HG02970 (cell line): ENCODE results near the gene PGGHG.
"Not testable (repeated sequence)": the region's sequence is repeated elsewhere in the genome, so short reads cannot be mapped to it uniquely, and the experiment has no call there.

Experiments used
- ATAC-seq: cut with Tn5 transposase; IDR thresholded peaks from one replicate; pipeline ENCODE4 v1.9.1; 2021; ENCODE audit warnings: mild to moderate bottlenecking, moderate library complexity, moderate number of reproducible peaks; ENCODE audit not compliant: unreplicated experiment, low FRiP score

Gene PGGHG

GRCh38 chr11:284105-285020 lies 4.6 kb upstream of the PGGHG start:
- no peak for ATAC-seq

- ATAC-seq = no peak
Observed at GRCh38 chr11:285021-285893, 3.7 kb upstream of the PGGHG start.

- no peak for ATAC-seq
Observed at GRCh38 chr11:285894-286220, 3.1 kb upstream of the PGGHG start.

DNA sequence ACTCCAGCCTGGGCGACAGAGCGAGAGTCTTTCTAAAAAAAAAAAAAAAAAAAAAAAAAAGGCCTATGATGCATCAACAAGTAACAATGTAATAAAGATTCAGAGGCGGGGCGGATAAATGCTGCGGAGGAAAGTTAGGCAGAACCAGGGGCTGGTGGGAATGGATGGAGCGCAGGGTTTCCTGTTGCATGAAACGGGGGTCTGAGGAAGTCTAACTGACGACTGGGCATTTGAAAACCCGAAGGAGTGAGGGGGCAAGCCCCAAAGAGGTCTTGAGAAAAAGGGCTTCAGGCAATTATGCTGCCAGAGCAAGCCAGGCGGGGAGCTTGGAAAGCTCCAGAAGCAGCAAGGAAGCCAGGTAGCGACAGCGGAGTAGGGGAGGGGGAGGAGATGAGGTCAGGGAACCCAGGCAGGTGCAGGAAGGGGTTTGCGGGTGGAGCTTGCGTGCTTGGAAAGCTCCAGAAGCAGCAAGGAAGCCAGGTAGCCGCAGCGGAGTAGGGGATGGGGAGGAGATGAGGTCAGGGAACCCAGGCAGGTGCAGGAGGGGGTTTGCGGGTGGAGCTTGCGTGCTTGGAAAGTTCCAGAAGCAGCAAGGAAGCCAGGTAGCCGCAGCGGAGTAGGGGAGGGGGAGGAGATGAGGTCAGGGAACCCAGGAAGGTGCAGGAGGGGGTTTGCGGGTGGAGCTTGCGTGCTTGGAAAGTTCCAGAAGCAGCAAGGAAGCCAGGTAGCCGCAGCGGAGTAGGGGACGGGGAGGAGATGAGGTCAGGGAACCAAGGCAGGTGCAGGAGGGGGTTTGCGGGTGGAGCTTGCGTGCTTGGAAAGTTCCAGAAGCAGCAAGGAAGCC lies 1.7 kb upstream of the PGGHG start:
- not testable (repeated sequence) for ATAC-seq

GRCh38 chr11:287821-288477 lies 977 bp upstream of the PGGHG start:
- ATAC-seq = no peak

DNA sequence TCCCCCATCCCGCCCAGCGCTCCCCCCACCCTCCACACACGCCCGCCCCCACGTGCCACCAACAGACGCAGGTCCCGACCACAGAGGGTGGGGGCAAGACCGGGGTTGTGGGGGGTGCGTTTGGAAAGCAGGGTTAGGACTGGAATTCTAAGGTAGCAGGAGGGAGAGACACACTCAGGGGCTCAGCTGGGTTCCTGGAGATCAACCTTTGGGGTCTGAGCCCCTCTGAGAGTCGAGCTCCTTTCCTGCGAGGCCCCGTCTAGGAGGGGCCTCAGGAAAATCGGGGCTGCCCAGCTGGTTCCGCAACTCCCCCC lies 429 bp downstream of the PGGHG start:
- no peak for ATAC-seq

- ATAC-seq = no peak
Observed at GRCh38 chr11:289712-290620, 1.0 kb downstream of the PGGHG start.

DNA sequence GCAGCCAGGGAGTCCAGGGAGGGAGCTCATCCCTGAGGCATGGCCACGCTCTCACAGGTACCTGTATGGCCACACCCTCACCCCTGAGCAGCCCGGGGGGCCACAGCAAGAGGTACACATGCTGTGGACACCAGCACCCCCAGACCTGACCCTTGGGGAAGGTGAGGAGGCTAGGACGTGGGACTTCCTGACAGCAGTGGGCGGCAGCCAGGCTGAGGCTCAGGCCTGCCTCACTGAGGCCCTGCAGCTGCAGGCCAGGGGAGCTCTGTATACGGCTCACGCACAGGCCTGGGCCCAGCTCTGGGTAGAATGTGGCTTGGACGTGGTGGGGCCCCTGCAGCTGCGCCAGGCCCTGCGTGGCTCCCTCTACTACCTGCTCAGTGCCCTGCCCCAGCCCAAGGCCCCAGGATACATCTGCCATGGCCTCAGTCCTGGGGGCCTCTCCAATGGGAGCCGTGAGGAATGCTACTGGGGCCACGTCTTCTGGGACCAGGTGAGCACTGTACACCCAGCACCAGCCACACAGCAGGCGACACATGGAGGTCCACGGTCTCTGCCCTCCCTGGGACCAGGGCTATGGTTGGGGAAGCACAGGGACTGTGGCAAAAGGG lies 1.8 kb downstream of the PGGHG start:
- ATAC-seq = no peak

DNA sequence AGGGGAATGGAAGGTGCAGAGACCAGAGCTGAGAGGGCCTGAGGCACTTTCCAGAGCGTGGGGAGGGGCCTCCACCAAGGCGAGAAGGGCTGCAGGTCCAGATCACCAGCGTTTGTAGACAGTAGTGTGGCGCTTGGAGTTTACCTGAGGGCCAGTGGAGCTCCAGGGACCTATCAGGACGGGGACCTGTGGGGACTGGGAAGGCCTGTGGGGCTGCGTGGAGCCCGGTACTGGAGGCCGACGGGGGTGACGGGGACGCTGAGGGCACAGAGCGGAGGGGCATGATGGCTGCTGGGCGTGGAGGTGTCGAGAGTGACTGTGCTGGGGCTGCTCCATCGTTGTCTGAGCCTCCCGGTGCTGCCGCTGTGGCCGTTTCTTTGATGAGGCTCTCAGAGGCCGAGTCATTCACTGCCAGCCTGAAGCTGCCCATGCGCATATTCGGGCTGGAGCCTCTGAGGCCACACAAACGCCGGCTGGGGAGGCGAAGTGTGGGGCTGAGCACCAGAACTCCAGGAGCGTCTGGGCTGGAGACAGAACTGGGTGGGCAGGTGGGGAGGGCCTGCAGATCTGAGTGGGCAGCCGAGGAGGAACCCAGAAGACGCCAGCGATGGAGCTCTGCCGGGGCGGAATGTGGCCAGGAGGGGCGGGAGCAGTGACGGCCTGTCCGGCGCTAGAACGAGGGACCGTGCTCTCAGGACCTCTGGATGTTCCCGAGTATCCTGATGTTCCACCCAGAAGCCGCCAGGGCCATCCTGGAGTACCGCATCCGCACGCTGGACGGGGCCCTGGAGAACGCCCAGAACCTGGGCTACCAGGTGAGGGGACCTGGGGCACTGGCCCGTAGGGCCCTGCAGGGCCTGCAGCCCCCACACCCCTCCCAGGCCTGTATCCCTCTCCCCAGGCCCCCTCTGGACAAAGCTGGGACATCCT lies 2.6 kb downstream of the PGGHG start:
- no peak for ATAC-seq

GRCh38 chr11:292211-293121 lies 3.5 kb downstream of the PGGHG start:
- no peak for ATAC-seq

DNA sequence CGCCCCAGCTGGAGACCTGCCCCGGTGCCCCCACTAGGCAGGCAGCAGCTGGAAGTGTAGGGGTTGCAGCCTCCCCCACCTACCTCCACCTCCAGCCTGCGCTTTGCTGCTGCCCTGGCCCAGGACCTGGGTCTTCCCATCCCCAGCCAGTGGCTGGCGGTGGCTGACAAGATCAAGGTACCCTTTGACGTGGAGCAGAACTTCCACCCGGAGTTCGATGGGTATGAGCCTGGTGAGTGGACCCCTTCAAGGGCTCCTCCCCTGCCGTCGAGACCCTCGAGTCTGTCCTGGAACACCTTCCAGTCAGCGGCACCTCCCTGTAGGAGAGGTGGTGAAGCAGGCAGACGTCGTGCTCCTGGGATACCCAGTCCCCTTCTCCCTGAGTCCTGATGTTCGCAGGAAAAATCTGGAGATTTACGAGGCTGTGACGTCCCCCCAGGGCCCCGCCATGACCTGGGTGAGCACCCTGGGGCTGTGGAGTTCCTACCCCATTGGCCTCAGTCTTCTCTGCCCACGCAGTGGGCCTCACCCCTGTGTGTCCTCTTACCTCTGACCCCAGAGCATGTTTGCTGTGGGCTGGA lies 4.4 kb downstream of the PGGHG start:
- no peak for ATAC-seq

GRCh38 chr11:293852-294661 lies 5.1 kb downstream of the PGGHG start:
- no peak for ATAC-seq

GRCh38 chr11:294780-295179 lies 5.9 kb downstream of the PGGHG start:
- ATAC-seq = no peak

DNA sequence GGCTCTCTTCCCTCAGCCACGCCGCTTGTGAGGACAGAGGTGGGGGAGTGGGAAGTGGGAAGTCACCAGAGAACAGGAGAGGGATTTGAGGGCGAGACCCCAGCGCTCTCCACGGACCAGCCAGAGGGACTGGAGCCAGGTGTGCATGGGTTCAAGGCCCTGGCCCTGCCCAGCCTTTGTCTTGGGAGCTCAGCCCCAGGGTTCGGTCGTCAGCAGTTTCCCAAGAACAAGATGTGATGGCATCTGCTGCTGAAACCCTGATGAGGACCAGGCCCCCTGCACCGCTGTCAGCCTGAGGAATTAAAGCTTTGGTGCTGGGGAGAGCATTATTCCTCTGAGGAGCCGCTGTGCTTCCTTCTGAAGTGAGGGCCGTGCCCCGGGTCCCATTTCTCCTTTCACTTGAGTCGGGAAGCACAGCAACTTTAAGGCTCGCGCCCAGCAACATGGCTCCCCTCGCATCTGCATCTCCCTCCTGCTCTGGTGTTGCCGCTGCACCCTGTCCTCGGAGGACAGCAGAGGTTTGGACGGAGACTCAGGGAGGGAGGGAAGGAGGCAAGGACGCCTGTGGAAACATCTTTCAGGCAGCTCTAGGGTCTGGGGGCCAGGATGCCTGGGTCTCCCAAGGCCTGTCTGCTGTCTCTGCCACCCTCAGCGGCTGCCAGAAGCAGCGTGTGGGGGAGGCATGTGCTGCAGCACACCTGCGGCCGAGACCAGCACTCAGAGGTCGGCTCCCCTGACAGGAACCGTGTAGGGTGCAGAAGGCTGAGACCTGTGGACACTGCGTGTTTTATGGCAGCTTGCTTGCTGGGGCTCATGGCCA lies 6.6 kb downstream of the PGGHG start:
- no peak for ATAC-seq
